HCT116 (cell line): ENCODE results near the gene ACTC1. TPM values are rescaled to one million over a fixed set of nuclear protein-coding genes. Genes with fewer than 3 reads are reported as not detected.

Experiments used
- ATAC-seq: fragments of 200-7000 bp; cut with Tn5 transposase; 2 replicates; pipeline ENCODE4 v1.9.1; 2020; ENCODE audit warnings: mild to moderate bottlenecking, moderate library complexity
- BruUV-seq: library from RNA; stranded (reverse); fragments of 400-500 nt; replicated peaks from 2 replicates; lab custom pipeline; 2021; lab: Mats Ljungman, UMichigan
- CTCF ChIA-PET: fragments of 300-600 bp; sonication (Branson Sonifier 250); formaldehyde crosslinking; loops from one replicate; lab custom pipeline; 2021; ENCODE audit warnings: antibody characterized with exemption; lab: Charles Lee
- POLR2A ChIA-PET: fragments of 300-600, 350-600 bp; sonication (Branson Sonifier 250); formaldehyde crosslinking; loops from one replicate; lab custom pipeline; 2021; ENCODE audit warnings: antibody characterized with exemption; lab: Charles Lee
- RAD21 ChIA-PET, 2 experiments: fragments of 300-600 bp; sonication (Branson Sonifier 250); formaldehyde crosslinking; loops; one replicate each; lab custom pipeline; 2023; ENCODE audit warnings: low total read pairs in 2 of 2; ENCODE audit not compliant: uncharacterized antibody in 2 of 2, unreplicated experiment in 2 of 2, low non-redundant PET in 1 of 2; lab: Charles Lee
- DNase-seq: peaks from one replicate; pipeline ENCODE4 v3.0.0-alpha.2; 2010; ENCODE audit warnings: low read depth, low spot score
- H2AFZ ChIP-seq: fragments of 200-600 bp; shearing (Covaris generic), sonication (generic); 2 replicates; pipeline ENCODE4 v1.6.1; 2017; ENCODE audit warnings: low read depth, mixed run types, mixed read lengths, antibody characterized with exemption, low read length; ENCODE audit not compliant: poor library complexity, severe bottlenecking
- H3K27ac ChIP-seq: 2 replicates; pipeline ENCODE4 v1.5.1; 2012; ENCODE audit warnings: low read depth, low read length
- H3K27me3 ChIP-seq: fragments of 200-600 bp; sonication (generic); 2 replicates; pipeline ENCODE4 v1.6.1; 2016; ENCODE audit warnings: mixed run types, low read length, mixed read lengths; ENCODE audit not compliant: insufficient read depth
- H3K36me3 ChIP-seq, 2 experiments: fragments of 200-500 bp in 1 of 2; fragments of 200-600 bp in 1 of 2; sonication (Bioruptor generic) in 1 of 2; sonication (generic) in 1 of 2; 2 replicates each; pipeline versions ENCODE4 v1.5.1 to v1.6.1; 2014 to 2016; ENCODE audit warnings: low read length in 2 of 2, inconsistent platforms in 1 of 2, mixed read lengths in 1 of 2, mixed run types in 1 of 2; ENCODE audit not compliant: insufficient read depth in 2 of 2, control insufficient read depth in 1 of 2
- H3K4me1 ChIP-seq, 2 experiments: fragments of 200-600 bp in 1 of 2; sonication (generic) in 1 of 2; 2 replicates each; pipeline versions ENCODE4 v1.5.1 to v1.6.1; 2012 to 2017; ENCODE audit warnings: low read length in 2 of 2, inconsistent platforms in 1 of 2, mild to moderate bottlenecking in 1 of 2, mixed read lengths in 1 of 2, mixed run types in 1 of 2, moderate library complexity in 1 of 2; ENCODE audit not compliant: insufficient read depth in 2 of 2, control insufficient read depth in 1 of 2
- H3K4me2 ChIP-seq: fragments of 200-600 bp; sonication (generic); 2 replicates; pipeline ENCODE4 v1.6.1; 2017; ENCODE audit warnings: mixed run types, low read length, mixed read lengths
- H3K4me3 ChIP-seq, 2 experiments: fragments of 200-600 bp in 1 of 2; sonication (generic) in 1 of 2; replicated peaks in 1 of 2; 2 replicates each; pipeline ENCODE4 v1.5.1; 2011 to 2016; ENCODE audit warnings: low read length in 2 of 2, control low read depth in 1 of 2, low read depth in 1 of 2, mild to moderate bottlenecking in 1 of 2, mixed read lengths in 1 of 2, mixed run types in 1 of 2
- H3K79me2 ChIP-seq: fragments of 200-600 bp; sonication (generic); 2 replicates; pipeline ENCODE4 v1.6.1; 2017; ENCODE audit warnings: mild to moderate bottlenecking, mixed run types, low read length, moderate library complexity, mixed read lengths; ENCODE audit not compliant: insufficient read depth
- H3K9ac ChIP-seq: fragments of 200-600 bp; sonication (generic); 2 replicates; pipeline ENCODE4 v1.6.1; 2016; ENCODE audit warnings: low read length, mixed read lengths
- H3K9me2 ChIP-seq: fragments of 200-600 bp; sonication (generic), shearing (Covaris generic); 2 replicates; pipeline ENCODE4 v1.6.1; 2017; ENCODE audit warnings: mixed run types, mild to moderate bottlenecking, moderate library complexity; ENCODE audit not compliant: insufficient read depth
- H3K9me3 ChIP-seq, 2 experiments: fragments of 200-500 bp in 1 of 2; fragments of 200-600 bp in 1 of 2; sonication (Bioruptor generic) in 1 of 2; sonication (generic) in 1 of 2; 2 replicates each; pipeline ENCODE4 v1.6.1; 2014 to 2017; ENCODE audit warnings: low read length in 2 of 2, mixed read lengths in 2 of 2, inconsistent platforms in 1 of 2, low read depth in 1 of 2, mild to moderate bottlenecking in 1 of 2, mixed run types in 1 of 2, moderate library complexity in 1 of 2; ENCODE audit not compliant: control insufficient read depth in 1 of 2, insufficient read depth in 1 of 2
- H4K20me1 ChIP-seq: fragments of 200-600 bp; sonication (generic), shearing (Covaris generic); 2 replicates; pipeline ENCODE4 v1.6.1; 2017; ENCODE audit warnings: mixed run types, mild to moderate bottlenecking, moderate library complexity; ENCODE audit not compliant: insufficient read depth
- CEBPB ChIP-seq: IDR thresholded peaks from 2 replicates; pipeline ENCODE4 v1.6.1; 2012; ENCODE audit warnings: low read depth
- EGR1 ChIP-seq: IDR thresholded peaks from 2 replicates; pipeline ENCODE4 v1.6.1; 2012; ENCODE audit warnings: low read depth
- ELF1 ChIP-seq: IDR thresholded peaks from 2 replicates; pipeline ENCODE4 v1.6.1; 2012; ENCODE audit warnings: low read depth, borderline replicate concordance
- EZH2 ChIP-seq: fragments of 200-600 bp; sonication (generic); IDR thresholded peaks from 2 replicates; pipeline ENCODE4 v1.6.1; 2017; ENCODE audit warnings: antibody characterized with exemption, mixed run types
- EZH2phosphoT487 ChIP-seq: fragments of 200-600 bp; IDR thresholded peaks from 2 replicates; pipeline ENCODE4 v1.6.1; 2018; ENCODE audit warnings: antibody characterized with exemption, borderline replicate concordance
- FOSL1 ChIP-seq: IDR thresholded peaks from 2 replicates; pipeline ENCODE4 v1.6.1; 2012; ENCODE audit warnings: low read depth
- JUND ChIP-seq: IDR thresholded peaks from 2 replicates; pipeline ENCODE4 v1.6.1; 2012
- POLR2A ChIP-seq: IDR thresholded peaks from 2 replicates; pipeline ENCODE4 v1.7.0; 2011; ENCODE audit warnings: borderline replicate concordance; ENCODE audit not compliant: insufficient read depth, insufficient read length; ENCODE audit errors: extremely low read depth
- POLR2AphosphoS5 ChIP-seq: IDR thresholded peaks from 2 replicates; pipeline ENCODE4 v1.6.1; 2011; ENCODE audit warnings: mild to moderate bottlenecking, low read depth, low read length, moderate library complexity
- REST ChIP-seq: IDR thresholded peaks from 2 replicates; pipeline ENCODE4 v1.6.1; 2012; ENCODE audit warnings: low read depth
- SIN3A ChIP-seq: IDR thresholded peaks from 2 replicates; pipeline ENCODE4 v1.6.1; 2012; ENCODE audit warnings: low read depth
- SRF ChIP-seq: IDR thresholded peaks from 2 replicates; pipeline ENCODE4 v1.6.1; 2012; ENCODE audit warnings: low read depth
- ZFX ChIP-seq: fragments of 450-650 bp; IDR thresholded peaks from 2 replicates; pipeline ENCODE4 v1.6.1; 2017
- intact Hi-C: fragments of 100-400 bp; cut with micrococcal nuclease; formaldehyde crosslinking; loops from 2 replicates; pipeline ENCODE4 v1.10.0; 2022
- total RNA-seq: library from RNA; stranded (reverse); gene quantifications from one replicate; pipeline ENCODE4 v1.2.1, GENCODE V29; 2021; ENCODE audit not compliant: unreplicated experiment
- TF ChIP-seq, protein P1 (sequence below): IDR thresholded peaks from 2 replicates; pipeline ENCODE4 v1.6.1; 2011; ENCODE audit warnings: mild to moderate bottlenecking, low read length, moderate library complexity; ENCODE audit not compliant: insufficient replicate concordance; ENCODE audit errors: extremely low read depth
- TF ChIP-seq, protein P2 (sequence below): IDR thresholded peaks from 2 replicates; pipeline ENCODE4 v1.6.1; 2012

ACTC1 gene
- total RNA-seq, 1 experiment from 2014 or later, result not detected

DNA sequence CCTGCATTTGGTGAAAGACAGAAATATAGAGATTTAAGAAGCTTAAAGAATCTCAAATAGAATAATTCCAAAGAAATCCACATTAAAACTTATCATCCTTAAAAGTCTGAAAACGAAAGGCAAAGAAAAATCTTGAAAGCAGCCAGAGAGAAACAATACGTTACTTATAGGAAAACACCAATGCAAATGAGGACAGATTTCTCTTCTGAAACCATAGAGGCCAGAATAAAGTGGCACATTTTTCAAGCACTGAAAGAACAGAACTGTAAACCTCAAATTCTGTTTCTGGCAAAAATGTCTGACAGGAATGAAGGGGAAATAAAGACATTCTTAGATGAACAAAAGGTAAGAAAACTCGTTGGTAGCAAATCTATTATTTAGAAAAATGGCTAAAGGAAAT, 13.8 kb upstream of the ACTC1 start:
- intact Hi-C loops, result no loop called here
- no peaks in the 10 kb centered on the region; the same call in 1 of the 2 replicates for H3K27me3 ChIP-seq
- H3K9me3 ChIP-seq, result no peaks in the 10 kb centered on the region
- TF ChIP-seq ELF1 (no peak), POLR2AphosphoS5 (no peak), EZH2 (no peak), POLR2A (no peak), SRF (no peak), JUND (no peak), EZH2phosphoT487 (no peak), FOSL1 (no peak), EGR1 (no peak)
- TF ChIP-seq, protein P1, sequence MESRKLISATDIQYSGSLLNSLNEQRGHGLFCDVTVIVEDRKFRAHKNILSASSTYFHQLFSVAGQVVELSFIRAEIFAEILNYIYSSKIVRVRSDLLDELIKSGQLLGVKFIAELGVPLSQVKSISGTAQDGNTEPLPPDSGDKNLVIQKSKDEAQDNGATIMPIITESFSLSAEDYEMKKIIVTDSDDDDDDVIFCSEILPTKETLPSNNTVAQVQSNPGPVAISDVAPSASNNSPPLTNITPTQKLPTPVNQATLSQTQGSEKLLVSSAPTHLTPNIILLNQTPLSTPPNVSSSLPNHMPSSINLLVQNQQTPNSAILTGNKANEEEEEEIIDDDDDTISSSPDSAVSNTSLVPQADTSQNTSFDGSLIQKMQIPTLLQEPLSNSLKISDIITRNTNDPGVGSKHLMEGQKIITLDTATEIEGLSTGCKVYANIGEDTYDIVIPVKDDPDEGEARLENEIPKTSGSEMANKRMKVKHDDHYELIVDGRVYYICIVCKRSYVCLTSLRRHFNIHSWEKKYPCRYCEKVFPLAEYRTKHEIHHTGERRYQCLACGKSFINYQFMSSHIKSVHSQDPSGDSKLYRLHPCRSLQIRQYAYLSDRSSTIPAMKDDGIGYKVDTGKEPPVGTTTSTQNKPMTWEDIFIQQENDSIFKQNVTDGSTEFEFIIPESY, result no peak
- TF ChIP-seq, all 23 proteins: peak for 0
- no peak for DNase-seq
- no peak overlapping the region for H3K4me2 ChIP-seq
- H3K4me1 ChIP-seq, result peaks cover 0 to 6% of the 10 kb centered on the region in 2 experiments; a peak in 1 of 4 replicates
- no peak for ATAC-seq
- no peaks in the 10 kb centered on the region for H3K36me3 ChIP-seq
- no peak overlapping the region for H3K4me3 ChIP-seq
- no peaks in the 10 kb centered on the region for H3K9me2 ChIP-seq
- no peak overlapping the region for H3K27ac ChIP-seq
- ChIA-PET CTCF (no interaction called here), RAD21 (no interaction called here), POLR2A (no interaction called here)
- no peak overlapping the region for H3K9ac ChIP-seq
- H4K20me1 ChIP-seq, result no peaks in the 10 kb centered on the region
- H3K79me2 ChIP-seq, result no peaks in the 10 kb centered on the region
- no peak overlapping the region for H2AFZ ChIP-seq
- BruUV-seq, result no TSS peak

GRCh38 chr15:34808016-34808415, 12.7 kb upstream of the ACTC1 start:
- Histone ChIP-seq H2AFZ (no peak overlapping the region), H3K9me2 (no peaks in the 10 kb centered on the region), H3K4me1 (peaks cover 0 to 6% of the 10 kb centered on the region in 2 experiments; a peak in 1 of 4 replicates), H4K20me1 (no peaks in the 10 kb centered on the region), H3K9ac (no peak overlapping the region), H3K9me3 (no peaks in the 10 kb centered on the region), H3K4me2 (no peak overlapping the region), H3K27ac (no peak overlapping the region), H3K36me3 (no peaks in the 10 kb centered on the region), H3K79me2 (no peaks in the 10 kb centered on the region), H3K4me3 (no peak overlapping the region), H3K27me3 (no peaks in the 10 kb centered on the region; the same call in 1 of the 2 replicates)
- no peak for ATAC-seq
- intact Hi-C loops, result no loop called here
- RAD21 ChIA-PET, result no interaction called here
- CTCF ChIA-PET, result no interaction called here
- POLR2A ChIA-PET, result no interaction called here
- no peak for DNase-seq
- no TSS peak for BruUV-seq
- TF ChIP-seq, protein P2, sequence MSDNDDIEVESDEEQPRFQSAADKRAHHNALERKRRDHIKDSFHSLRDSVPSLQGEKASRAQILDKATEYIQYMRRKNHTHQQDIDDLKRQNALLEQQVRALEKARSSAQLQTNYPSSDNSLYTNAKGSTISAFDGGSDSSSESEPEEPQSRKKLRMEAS, result no peak
- TF ChIP-seq CEBPB (no peak), EZH2 (no peak), ZFX (no peak), REST (no peak), SIN3A (no peak)
- TF ChIP-seq, protein P1, result no peak
